GM18520 (cell line): ENCODE data around the gene TMEM131.
"Not testable (repeated sequence)": the region's sequence is repeated elsewhere in the genome, so short reads cannot be mapped to it uniquely, and the experiment has no call there.

Source experiments
- ATAC-seq: cut with Tn5 transposase; IDR thresholded peaks from one replicate; pipeline ENCODE4 v1.9.1; 2021; ENCODE audit not compliant: unreplicated experiment

TMEM131 gene

GRCh38 chr2:97963079-97963406, 32.7 kb downstream of the TMEM131 start:
- ATAC-seq: no peak

DNA sequence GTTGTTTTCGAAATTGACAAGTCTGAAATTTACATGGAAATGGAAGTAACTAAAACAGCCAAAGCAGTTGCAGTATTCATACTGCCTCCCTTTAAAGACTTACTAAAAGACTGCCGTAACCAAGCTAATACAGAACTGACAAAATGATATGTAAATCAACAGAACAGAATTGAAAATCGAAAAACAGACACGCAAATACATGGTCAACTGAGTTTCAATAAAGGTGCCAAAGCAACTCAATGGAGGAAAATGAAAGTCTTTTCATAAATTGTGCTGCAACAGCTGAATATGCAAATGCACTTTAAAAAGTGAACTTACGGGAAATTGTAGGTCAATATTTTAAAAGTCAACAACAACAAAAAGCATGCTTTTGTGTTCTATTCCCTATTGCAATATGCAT, 34.2 kb downstream of the TMEM131 start:
- ATAC-seq: peak; percentile 31

- no peak for ATAC-seq
Observed at GRCh38 chr2:97958184-97958583, 37.6 kb downstream of the TMEM131 start.

DNA sequence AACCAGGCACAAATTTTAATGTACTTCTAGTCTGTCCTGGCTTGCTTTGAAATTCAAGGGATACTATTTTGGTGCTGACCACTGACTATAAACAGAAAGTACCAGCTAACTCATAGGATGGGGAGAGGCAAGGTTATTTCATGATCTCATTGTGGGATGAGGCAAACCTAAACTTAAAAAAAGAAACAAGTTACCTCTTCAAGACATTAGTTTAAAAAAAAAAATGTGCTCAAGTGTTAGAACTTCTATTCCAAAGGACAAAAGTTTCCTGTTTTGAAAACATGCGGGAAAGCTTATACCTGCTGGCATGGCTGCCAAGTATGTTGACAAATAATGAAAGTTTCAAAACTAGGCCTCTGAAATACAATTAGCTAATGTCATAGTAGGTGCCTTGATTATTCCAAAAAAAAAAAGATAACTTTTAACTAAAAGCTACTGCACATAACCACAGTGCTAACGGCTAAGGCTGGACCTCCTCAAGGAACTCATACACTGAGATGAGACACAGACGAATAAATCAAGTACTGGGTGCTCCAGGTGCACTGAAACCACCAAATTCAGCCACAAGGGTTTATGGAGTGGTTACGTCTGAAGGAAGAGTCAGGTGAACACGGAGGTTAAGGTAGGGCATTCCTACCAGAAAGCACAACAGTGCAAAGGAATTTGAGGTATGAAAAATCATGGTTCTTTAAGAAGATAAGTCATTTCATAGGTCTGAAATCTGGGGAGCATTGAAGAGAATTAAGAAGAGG, 38.1 kb downstream of the TMEM131 start:
- ATAC-seq: no peak

- not testable (repeated sequence) for ATAC-seq
Observed at GRCh38 chr2:97956753-97957152, 39.0 kb downstream of the TMEM131 start.

DNA sequence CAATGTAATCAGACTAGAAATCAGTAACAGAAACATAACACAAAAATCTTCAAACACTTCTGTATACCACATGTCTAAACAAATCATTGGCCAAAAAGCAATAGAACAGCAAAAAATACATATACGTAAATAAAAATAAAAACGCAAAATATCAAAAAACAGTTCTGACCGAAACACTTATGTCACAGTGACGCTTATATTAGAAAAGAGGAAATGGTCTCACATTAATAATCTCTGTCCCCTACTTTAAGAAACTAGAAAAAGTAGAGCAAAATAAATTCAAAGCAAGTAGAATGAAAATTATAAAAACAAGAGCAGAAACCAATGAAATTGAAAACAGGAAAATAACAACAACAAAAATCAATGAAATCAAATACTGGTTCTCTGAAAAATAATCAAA, 41.9 kb downstream of the TMEM131 start:
- ATAC-seq: no peak

GRCh38 chr2:97952357-97952756, 43.4 kb downstream of the TMEM131 start:
- ATAC-seq: no peak

- no peak for ATAC-seq
Observed at GRCh38 chr2:97951155-97951680, 44.5 kb downstream of the TMEM131 start.

GRCh38 chr2:97950329-97951154, 45.2 kb downstream of the TMEM131 start:
- ATAC-seq: no peak

DNA sequence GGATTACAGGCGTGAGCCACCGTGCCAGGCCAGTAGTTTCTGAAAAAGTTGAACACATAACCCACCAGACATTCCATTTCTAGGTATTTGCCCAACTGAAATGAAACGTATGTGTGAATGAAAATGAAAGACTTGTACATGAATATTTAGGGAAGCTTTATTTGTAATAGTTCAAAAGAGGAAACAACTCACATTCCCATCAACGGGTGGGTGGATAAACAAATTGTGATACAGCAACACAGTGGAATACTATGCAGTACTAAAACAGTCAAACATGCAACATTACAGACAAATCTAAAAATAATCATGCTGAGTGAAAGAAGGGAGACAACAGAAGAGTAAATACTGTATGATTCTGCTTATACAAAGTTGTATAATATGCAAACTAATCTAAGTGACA, 46.8 kb downstream of the TMEM131 start:
- no peak for ATAC-seq

- ATAC-seq: no peak
Observed at GRCh38 chr2:97945791-97946190, 50.0 kb downstream of the TMEM131 start.

DNA sequence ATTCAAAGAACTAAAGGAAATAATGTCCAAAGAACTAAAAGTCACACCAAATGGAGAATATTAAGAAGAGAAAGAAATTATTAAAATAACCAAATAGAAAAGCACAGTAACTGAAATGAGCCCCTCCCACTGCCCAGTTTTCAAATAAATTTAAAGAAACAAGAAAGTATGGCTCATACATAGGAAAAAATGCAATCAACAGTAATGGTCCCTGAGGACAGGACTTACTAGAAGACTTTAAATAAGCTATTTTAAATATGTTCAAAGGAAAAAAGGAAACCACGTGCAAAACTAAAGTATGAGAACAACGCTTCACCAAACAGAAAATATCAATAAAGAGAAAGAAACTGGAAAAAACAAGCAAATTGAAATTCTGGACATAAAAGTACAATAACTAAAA, 58.9 kb downstream of the TMEM131 start:
- ATAC-seq: no peak

DNA sequence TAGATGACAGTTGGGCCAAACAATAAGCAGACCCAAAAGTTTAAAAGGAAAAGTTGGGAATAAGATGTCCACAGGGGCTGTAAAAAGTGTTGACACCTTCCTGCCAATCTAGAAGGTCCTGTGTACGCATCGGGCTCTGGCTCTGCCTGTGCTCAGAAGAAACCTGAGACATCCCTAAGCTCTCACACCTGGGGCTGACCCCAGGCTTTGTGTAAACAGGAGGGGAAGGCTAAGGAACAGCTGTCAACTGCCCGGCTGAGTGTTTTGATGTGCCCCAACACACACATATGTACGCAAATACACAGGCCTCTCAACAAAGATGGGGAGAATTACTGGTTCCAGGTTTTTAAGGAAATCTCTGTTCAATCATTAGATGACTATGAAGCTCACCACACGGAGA, 59.5 kb downstream of the TMEM131 start:
- ATAC-seq: no peak

DNA sequence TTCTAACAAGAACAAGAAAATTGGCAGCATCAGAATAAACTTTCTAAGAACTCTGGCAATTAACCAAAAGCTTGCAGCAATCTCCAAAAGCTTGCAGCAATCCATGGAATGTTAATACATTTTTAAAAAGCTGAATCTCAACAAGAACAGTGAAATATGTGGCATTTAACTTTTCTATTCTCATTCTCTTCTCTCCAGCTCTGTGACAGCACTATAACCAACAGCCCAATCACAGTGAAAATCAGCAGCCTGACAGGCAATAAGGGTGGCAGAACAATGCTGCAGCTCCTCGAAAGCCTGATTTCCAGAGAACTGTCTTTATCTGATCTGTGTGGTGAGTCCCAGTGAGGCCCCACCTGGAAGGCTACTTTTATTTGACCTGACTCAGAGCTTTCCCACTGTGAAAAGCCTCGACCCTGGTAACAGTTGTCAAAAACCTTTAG, 60.0 kb downstream of the TMEM131 start:
- no peak for ATAC-seq

DNA sequence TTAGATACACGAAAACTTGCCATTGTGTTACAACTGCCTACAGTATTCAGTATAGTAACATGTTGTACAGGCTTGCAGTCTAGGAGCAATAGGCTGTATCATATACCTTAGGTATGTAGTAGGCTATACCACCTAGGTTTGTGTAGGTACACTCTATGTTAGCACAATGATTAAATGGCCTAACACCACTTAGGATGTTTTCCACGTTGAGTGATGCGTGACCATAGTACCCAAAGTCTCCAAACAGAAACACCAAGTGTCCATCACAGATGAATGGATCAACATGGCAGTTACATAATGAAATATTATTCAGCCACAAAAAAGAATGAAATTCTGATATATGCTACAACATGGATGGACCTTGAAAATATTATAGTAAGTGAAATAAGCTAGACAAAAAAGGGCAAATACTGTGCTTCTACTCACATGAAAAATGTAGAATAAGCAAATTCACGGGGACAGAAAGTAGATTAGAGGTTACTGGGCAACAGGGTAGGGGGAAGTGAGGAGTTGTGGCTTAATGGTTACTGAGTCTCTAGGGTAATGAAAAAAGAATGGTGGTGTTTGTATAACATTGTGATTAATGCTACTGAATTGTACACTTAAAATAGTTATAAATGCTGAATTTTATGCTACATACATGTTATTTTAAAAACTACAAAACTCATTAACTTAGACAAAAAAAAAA, 62.6 kb downstream of the TMEM131 start:
- no peak for ATAC-seq

DNA sequence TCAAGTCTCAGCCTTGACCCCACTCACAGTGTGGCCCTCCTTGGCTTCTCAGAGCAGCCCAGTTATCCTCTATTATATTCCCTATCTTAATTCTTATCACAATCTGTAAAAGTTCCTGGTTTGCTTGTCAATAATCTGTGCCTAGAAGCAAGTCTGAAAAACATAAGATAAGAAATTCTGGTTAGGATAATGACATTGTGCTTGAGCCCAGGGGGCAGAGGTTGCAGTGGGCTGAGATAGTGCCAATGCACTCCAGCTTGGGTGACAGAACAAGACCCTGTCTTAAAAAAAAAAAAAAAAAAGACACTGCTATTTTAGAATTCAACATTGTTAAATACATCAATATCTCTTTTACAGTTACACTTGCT, 63.9 kb downstream of the TMEM131 start:
- ATAC-seq: no peak

- ATAC-seq: peak; percentile 55
Observed at GRCh38 chr2:97931118-97931857, 64.5 kb downstream of the TMEM131 start.

DNA sequence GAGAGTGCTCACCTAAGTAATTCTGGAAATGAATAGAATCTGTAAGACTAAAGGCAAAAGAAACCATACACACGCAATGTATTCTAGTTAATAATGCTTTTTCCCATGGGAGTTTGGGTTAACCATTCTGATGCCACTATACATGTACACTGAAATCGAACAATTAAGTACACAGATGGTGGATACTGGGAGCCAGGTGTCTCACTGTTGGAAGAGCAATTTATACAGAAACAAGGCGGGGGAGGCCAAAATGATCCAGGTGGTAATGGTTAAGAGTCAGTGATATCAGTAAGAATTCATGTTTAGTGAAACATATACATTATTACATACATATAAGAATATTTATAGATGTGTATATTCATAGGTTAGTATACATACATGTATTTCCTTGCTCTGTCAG, 67.2 kb downstream of the TMEM131 start:
- ATAC-seq: no peak

DNA sequence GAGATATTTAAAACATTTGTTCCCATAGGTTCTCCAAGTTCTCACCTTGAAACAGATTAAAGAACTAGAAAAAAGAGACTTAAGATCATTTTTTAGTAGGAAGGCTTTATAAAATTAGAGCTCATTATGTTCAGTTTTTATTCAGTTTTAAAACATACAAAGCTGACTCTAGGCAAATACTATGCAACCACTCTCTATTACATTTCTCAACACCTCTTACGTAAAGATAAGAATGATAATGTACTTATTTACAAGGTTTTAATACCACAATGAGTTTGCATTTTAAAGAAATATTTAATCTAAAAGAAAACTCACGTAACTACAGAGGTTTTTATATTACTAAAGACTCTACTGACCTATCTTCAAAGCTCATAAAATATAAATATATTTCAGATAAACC, 68.8 kb downstream of the TMEM131 start:
- no peak for ATAC-seq

DNA sequence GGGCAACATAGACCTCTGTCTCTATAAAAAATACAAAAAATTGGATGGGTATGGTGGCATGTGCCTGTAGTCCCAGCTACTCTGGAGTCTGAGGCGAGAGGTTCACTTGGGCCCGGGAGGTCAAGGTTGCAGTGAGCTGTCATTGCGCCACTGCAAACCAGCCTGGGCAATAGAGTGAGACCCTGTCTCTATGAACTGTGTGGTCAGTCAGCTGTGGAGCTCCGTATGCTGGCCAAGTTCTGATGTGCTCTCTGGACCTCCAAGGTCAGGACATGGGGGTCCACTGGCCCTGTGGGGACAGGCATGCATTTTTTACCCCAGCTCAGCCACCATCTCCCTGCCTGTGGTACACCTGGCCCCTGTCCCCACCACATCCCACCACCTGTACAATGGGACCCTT, 71.6 kb downstream of the TMEM131 start:
- no peak for ATAC-seq

DNA sequence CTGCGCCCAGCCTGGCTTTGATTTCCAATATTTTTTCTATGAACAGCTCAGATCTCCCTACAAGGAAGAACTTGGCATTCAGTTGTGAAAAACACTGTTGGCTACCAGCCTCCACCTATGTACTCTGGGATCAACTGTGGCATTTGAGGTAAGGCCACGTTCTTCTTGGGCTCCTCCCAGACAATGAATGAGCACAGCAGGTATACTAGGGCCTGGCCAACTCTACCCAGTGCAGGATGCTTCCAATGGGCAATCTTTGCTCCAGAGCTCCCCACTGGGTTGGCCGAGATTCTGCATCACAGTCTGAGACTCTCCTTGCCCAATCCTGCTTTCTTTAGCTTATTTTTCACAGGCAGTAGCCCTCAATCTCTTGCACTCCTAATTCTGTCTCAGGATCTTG, 75.9 kb downstream of the TMEM131 start:
- ATAC-seq: no peak
